IMR-90 (cell line): ENCODE data around the gene ROBO4. TPM values are rescaled to one million over a fixed set of nuclear protein-coding genes. Genes with fewer than 3 reads are reported as not detected.

Experiments
- ATAC-seq: fragments of 200-7000 bp; cut with Tn5 transposase; 2 replicates; pipeline ENCODE4 v1.9.1; 2020; ENCODE audit warnings: low read depth, mild to moderate bottlenecking, moderate library complexity
- BruUV-seq: library from RNA; stranded (reverse); fragments of 400-500 nt; replicated peaks from 2 replicates; lab custom pipeline; 2021; lab: Mats Ljungman, UMichigan
- CTCF ChIA-PET: fragments of 300-600 bp; formaldehyde crosslinking; extraction: SDS; loops from one replicate; lab custom pipeline; 2021; ENCODE audit warnings: antibody characterized with exemption; lab: Yijun Ruan, JAX
- POLR2A ChIA-PET: fragments of 300-600 bp; sonication (Branson Sonifier 250); formaldehyde crosslinking; loops from one replicate; lab custom pipeline; 2022; ENCODE audit warnings: antibody characterized with exemption; ENCODE audit not compliant: unreplicated experiment; lab: Charles Lee
- DNase-seq: peaks from one replicate; pipeline ENCODE4 v3.0.0; 2013
- H2AFZ ChIP-seq: replicated peaks from 2 replicates; pipeline ENCODE3; 2013; ENCODE audit warnings: low read length, mild to moderate bottlenecking; ENCODE audit not compliant: poor library complexity
- H2AK5ac ChIP-seq: 2 replicates; pipeline ENCODE4 v1.6.1; 2013; ENCODE audit warnings: low read depth, low read length, inconsistent platforms
- H2AK9ac ChIP-seq: replicated peaks from 2 replicates; pipeline ENCODE3; 2013; ENCODE audit warnings: mild to moderate bottlenecking, low read depth, low read length, moderate library complexity; ENCODE audit not compliant: poor library complexity
- H2BK120ac ChIP-seq: 2 replicates; pipeline ENCODE4 v1.6.1; 2013; ENCODE audit warnings: low read depth, low read length, inconsistent platforms
- H2BK15ac ChIP-seq: 3 replicates; pipeline ENCODE4 v1.6.1; 2013; ENCODE audit warnings: low read depth, low read length, inconsistent platforms
- H2BK20ac ChIP-seq: 2 replicates; pipeline ENCODE4 v1.6.1; 2013; ENCODE audit warnings: low read depth, mild to moderate bottlenecking, inconsistent platforms, low read length, moderate library complexity
- H2BK5ac ChIP-seq: 2 replicates; pipeline ENCODE4 v1.6.1; 2013; ENCODE audit warnings: mild to moderate bottlenecking, low read depth, low read length, inconsistent platforms; ENCODE audit not compliant: poor library complexity, severe bottlenecking
- H3K14ac ChIP-seq: replicated peaks from 2 replicates; pipeline ENCODE4 v1.6.1; 2013; ENCODE audit warnings: low read depth, low read length, inconsistent platforms
- H3K18ac ChIP-seq: 2 replicates; pipeline ENCODE4 v1.6.1; 2013; ENCODE audit warnings: low read depth, low read length, control low read depth
- H3K23ac ChIP-seq: 2 replicates; pipeline ENCODE4 v1.6.1; 2013; ENCODE audit warnings: low read depth, low read length, inconsistent platforms
- H3K27ac ChIP-seq: 2 replicates; pipeline ENCODE4 v1.5.1; 2013; ENCODE audit warnings: mild to moderate bottlenecking, control low read depth, low read length; ENCODE audit not compliant: insufficient read depth
- H3K27me3 ChIP-seq: 2 replicates; pipeline ENCODE4 v1.6.1; 2013; ENCODE audit warnings: low read length; ENCODE audit not compliant: control insufficient read depth, insufficient read depth
- H3K36me3 ChIP-seq: 2 replicates; pipeline ENCODE4 v1.6.1; 2013; ENCODE audit warnings: low read length, mixed read lengths; ENCODE audit not compliant: control insufficient read depth, insufficient read depth
- H3K4ac ChIP-seq: 2 replicates; pipeline ENCODE4 v1.6.1; 2013; ENCODE audit warnings: low read depth, low read length, inconsistent platforms
- H3K4me1 ChIP-seq: 2 replicates; pipeline ENCODE4 v1.6.1; 2013; ENCODE audit warnings: low read length, mixed read lengths; ENCODE audit not compliant: control insufficient read depth, insufficient read depth
- H3K4me2 ChIP-seq: 2 replicates; pipeline ENCODE4 v1.6.1; 2013; ENCODE audit warnings: low read depth, mild to moderate bottlenecking, control low read depth, low read length, moderate library complexity
- H3K4me3 ChIP-seq: 2 replicates; pipeline ENCODE4 v1.5.1; 2013; ENCODE audit warnings: low read depth, mild to moderate bottlenecking, control low read depth, low read length, moderate library complexity; ENCODE audit not compliant: insufficient read depth
- H3K56ac ChIP-seq: 2 replicates; pipeline ENCODE4 v1.6.1; 2013; ENCODE audit warnings: low read length, inconsistent platforms; ENCODE audit not compliant: insufficient read depth; ENCODE audit errors: extremely low read depth
- H3K79me1 ChIP-seq, 2 experiments: 2 replicates each; pipeline ENCODE4 v1.6.1; 2013; ENCODE audit warnings: low read length in 2 of 2, inconsistent platforms in 1 of 2, low read depth in 1 of 2
- H3K9ac ChIP-seq: 2 replicates; pipeline ENCODE4 v1.6.1; 2013; ENCODE audit warnings: low read depth, low read length, control low read depth
- H3K9me1 ChIP-seq: 2 replicates; pipeline ENCODE4 v1.6.1; 2013; ENCODE audit warnings: low read length, inconsistent platforms; ENCODE audit not compliant: insufficient read depth
- H3K9me3 ChIP-seq: 2 replicates; pipeline ENCODE4 v1.6.1; 2013; ENCODE audit warnings: low read length; ENCODE audit not compliant: control insufficient read depth, insufficient read depth
- H4K20me1 ChIP-seq: 2 replicates; pipeline ENCODE4 v1.6.1; 2013; ENCODE audit warnings: low read length, inconsistent platforms; ENCODE audit not compliant: insufficient read depth
- H4K5ac ChIP-seq: 2 replicates; pipeline ENCODE4 v1.6.1; 2013; ENCODE audit warnings: mild to moderate bottlenecking, low read depth, low read length, control low read depth
- H4K8ac ChIP-seq, 2 experiments: 2 replicates each; pipeline ENCODE4 v1.6.1; 2013; ENCODE audit warnings: low read depth in 2 of 2, low read length in 2 of 2, control low read depth in 1 of 2, inconsistent platforms in 1 of 2
- H4K91ac ChIP-seq: 2 replicates; pipeline ENCODE4 v1.6.1; 2013; ENCODE audit warnings: low read depth, low read length, inconsistent platforms; ENCODE audit not compliant: insufficient read depth
- BHLHE40 ChIP-seq: fragments of 150-350 bp; IDR thresholded peaks from 2 replicates; pipeline ENCODE4 v1.6.1; 2016; ENCODE audit warnings: mild to moderate bottlenecking, low read depth, low read length
- CEBPB ChIP-seq: IDR thresholded peaks from 2 replicates; pipeline ENCODE4 v1.6.1; 2012; ENCODE audit warnings: low read depth, low read length, improper control_type of control experiment
- CTCF ChIP-seq: conservative IDR thresholded peaks from 2 replicates; pipeline ENCODE4 v1.5.1; 2012; ENCODE audit warnings: mild to moderate bottlenecking, low read depth, low read length, improper control_type of control experiment
- MAZ ChIP-seq: IDR thresholded peaks from 2 replicates; pipeline ENCODE4 v1.6.1; 2012; ENCODE audit warnings: low read depth, mild to moderate bottlenecking, low read length, improper control_type of control experiment, moderate library complexity, borderline replicate concordance
- MXI1 ChIP-seq: IDR thresholded peaks from 2 replicates; pipeline ENCODE4 v1.6.1; 2012; ENCODE audit warnings: low read depth, mild to moderate bottlenecking, low read length, moderate library complexity, borderline replicate concordance
- NFE2L2 ChIP-seq: fragments of 150-350 bp; IDR thresholded peaks from 2 replicates; pipeline ENCODE4 v1.6.1; 2016; ENCODE audit warnings: low read depth, mild to moderate bottlenecking, low read length
- RFX5 ChIP-seq: IDR thresholded peaks from 2 replicates; pipeline ENCODE4 v1.8.0; 2012; ENCODE audit warnings: low read depth, mild to moderate bottlenecking, low read length, moderate library complexity
- USF2 ChIP-seq: fragments of 150-350 bp; IDR thresholded peaks from 2 replicates; pipeline ENCODE4 v1.6.1; 2017; ENCODE audit warnings: mild to moderate bottlenecking, antibody characterized with exemption, low read length, low read depth
- WGBS, 2 experiments: methylation state at CpG; one replicate each; pipeline versions ENCODE4 v1.1.5 to v1.1.7; 2013; ENCODE audit warnings: missing lambda C conversion rate in 2 of 2; ENCODE audit not compliant: insufficient read length in 1 of 2; ENCODE audit errors: extremely low coverage in 2 of 2; 5-methylcytosine and 5-hydroxymethylcytosine counted together
- dilution Hi-C: fragments of 300-500 bp; cut with HindIII; formaldehyde crosslinking; loops from one replicate; pipeline ENCODE4 v1.14.3; 2018; ENCODE audit warnings: low sequenced_read_pairs; ENCODE audit not compliant: unreplicated experiment
- in situ Hi-C: fragments of 300-500 bp; cut with MboI; formaldehyde crosslinking; loops from 3 replicates; pipeline ENCODE4 v1.14.3; 2019; ENCODE audit warnings: low sequenced_read_pairs, inconsistent platforms, mixed read lengths
- intact Hi-C: fragments of 100-400 bp; cut with micrococcal nuclease; formaldehyde crosslinking; loops from 2 replicates; pipeline ENCODE4 v1.10.0; 2022
- polyA plus RNA-seq, 3 experiments: library from polyadenylated mRNA; depleted of rRNA; stranded (reverse); fragments of >200 nt; gene quantifications; 2 replicates each; pipeline ENCODE4 v1.2.3, GENCODE V29; 2012; ENCODE audit warnings: low replicate concordance in 1 of 3
- total RNA-seq: library from RNA; depleted of rRNA; stranded (reverse); fragments of >200 nt; gene quantifications from 2 replicates; pipeline ENCODE4 v1.2.3, GENCODE V29; 2012

ROBO4 gene
- total and polyA plus RNA-seq, 2 of the 4 experiments (the other 2 are of a cell fraction) = 0.72 to 0.82 TPM

- H3K9me3 ChIP-seq = no peaks in the 10 kb centered on the region
- no CpG with 5 or more reads among the region's 5 CpGs for WGBS, 2 experiments
These were observed 12.7 kb downstream of the ROBO4 start for GRCh38 chr11:124884869-124885479.

More at GRCh38 chr11:124884869-124885479, 12.7 kb downstream of the ROBO4 start:
- no peak for TF ChIP-seq MXI1
- no peak for TF ChIP-seq RFX5
- no peak for TF ChIP-seq BHLHE40
- no peak for TF ChIP-seq CEBPB
- no peak for TF ChIP-seq CTCF
- TF ChIP-seq NFE2L2 = no peak
- no peak for TF ChIP-seq MAZ
- TF ChIP-seq USF2 = no peak
- in situ Hi-C loops (no loop called here), dilution Hi-C loops (no loop called here), intact Hi-C loops (no loop called here)
- Histone ChIP-seq H3K18ac (no peak overlapping the region), H4K5ac (no peak overlapping the region), H3K79me1 (no peaks in the 10 kb centered on the region), H3K9me1 (peaks cover 3% of the 10 kb centered on the region; the same call in 1 of the 2 replicates), H3K14ac (no peak overlapping the region), H3K4ac (no peak overlapping the region), H3K9ac (no peak overlapping the region), H2BK5ac (no peak overlapping the region), H3K4me2 (no peak overlapping the region), H2AK9ac (no peak overlapping the region), H3K36me3 (no peaks in the 10 kb centered on the region), H3K4me3 (no peak overlapping the region), H3K56ac (no peak overlapping the region), H2AK5ac (no peak overlapping the region), H4K20me1 (no peaks in the 10 kb centered on the region), H4K91ac (no peak overlapping the region), H2BK15ac (no peak overlapping the region), H2BK20ac (no peak overlapping the region), H3K4me1 (no peaks in the 10 kb centered on the region), H2BK120ac (no peak overlapping the region), H4K8ac (no peak overlapping the region), H3K27ac (no peak overlapping the region), H3K27me3 (no peaks in the 10 kb centered on the region), H2AFZ (no peak overlapping the region), H3K23ac (no peak overlapping the region)
- no peak for DNase-seq
- CTCF ChIA-PET = no interaction called here
- POLR2A ChIA-PET = interaction anchor here (0.5 kb wide), 1 partner anchor 9 kb away, joined by 3 read pairs; no protein-coding TSS in a partner anchor
- no TSS peak for BruUV-seq
- ATAC-seq = no peak
